Mesenchymal stem cell (in vitro differentiated cells and primary cell): ENCODE results near the gene IL1R1.

Experiments
- DNase-seq: peaks from one replicate; pipeline ENCODE4 v3.0.0-alpha.2; 2013
- H2AFZ ChIP-seq: one replicate; pipeline ENCODE4 v1.6.1; 2013; ENCODE audit warnings: low read depth, mild to moderate bottlenecking, control low read depth, inconsistent platforms, low read length, moderate library complexity
- H2AK5ac ChIP-seq: 2 replicates; pipeline ENCODE4 v1.6.1; 2013; ENCODE audit warnings: low read length, moderate library complexity, mild to moderate bottlenecking, inconsistent platforms; ENCODE audit not compliant: severe bottlenecking
- H2BK120ac ChIP-seq: one replicate; pipeline ENCODE4 v1.6.1; 2013; ENCODE audit warnings: low read depth, mild to moderate bottlenecking, inconsistent platforms, low read length, moderate library complexity
- H2BK12ac ChIP-seq, 2 experiments: one replicate each; pipeline ENCODE4 v1.6.1; 2013; ENCODE audit warnings: inconsistent platforms in 2 of 2, low read length in 2 of 2, mild to moderate bottlenecking in 2 of 2, moderate library complexity in 2 of 2, control low read depth in 1 of 2
- H2BK15ac ChIP-seq: one replicate; pipeline ENCODE4 v1.6.1; 2013; ENCODE audit warnings: mild to moderate bottlenecking, low read depth, inconsistent platforms; ENCODE audit not compliant: poor library complexity, severe bottlenecking
- H2BK5ac ChIP-seq: 2 replicates; pipeline ENCODE4 v1.6.1; 2013; ENCODE audit warnings: low read depth, mild to moderate bottlenecking, low read length, control low read depth, inconsistent platforms; ENCODE audit not compliant: poor library complexity, severe bottlenecking
- H3K14ac ChIP-seq, 2 experiments: one replicate each; pipeline ENCODE4 v1.6.1; 2013; ENCODE audit warnings: inconsistent platforms in 2 of 2, low read length in 2 of 2, control low read depth in 1 of 2, mild to moderate bottlenecking in 1 of 2, moderate library complexity in 1 of 2
- H3K18ac ChIP-seq, 2 experiments: one replicate each; pipeline ENCODE4 v1.6.1; 2013; ENCODE audit warnings: inconsistent platforms in 2 of 2, low read length in 2 of 2, control low read depth in 1 of 2, low read depth in 1 of 2, mild to moderate bottlenecking in 1 of 2
- H3K23ac ChIP-seq, 2 experiments: one replicate each; pipeline ENCODE4 v1.6.1; 2013; ENCODE audit warnings: inconsistent platforms in 2 of 2, low read length in 2 of 2, mild to moderate bottlenecking in 2 of 2, moderate library complexity in 2 of 2, control low read depth in 1 of 2
- H3K27ac ChIP-seq: 2 replicates; pipeline ENCODE4 v1.5.1; 2013; ENCODE audit warnings: mild to moderate bottlenecking, moderate library complexity, low read length, control low read depth, inconsistent platforms; ENCODE audit not compliant: poor library complexity, severe bottlenecking
- H3K27me3 ChIP-seq, 2 experiments: 2 replicates each; pipeline versions ENCODE4 v1.6.1 to v1.7.0; 2013; ENCODE audit warnings: low read length in 2 of 2, mild to moderate bottlenecking in 2 of 2, moderate library complexity in 2 of 2, control low read depth in 1 of 2, inconsistent platforms in 1 of 2; ENCODE audit not compliant: control insufficient read depth in 1 of 2, insufficient read depth in 1 of 2
- H3K36me3 ChIP-seq, 2 experiments: 2 replicates each; pipeline versions ENCODE4 v1.6.1 to v1.7.0; 2013; ENCODE audit warnings: low read length in 2 of 2, control low read depth in 1 of 2, inconsistent platforms in 1 of 2, low read depth in 1 of 2, mild to moderate bottlenecking in 1 of 2; ENCODE audit not compliant: insufficient read depth in 2 of 2, control insufficient read depth in 1 of 2
- H3K4ac ChIP-seq, 2 experiments: one replicate each; pipeline ENCODE4 v1.6.1; 2013; ENCODE audit warnings: inconsistent platforms in 2 of 2, low read length in 2 of 2, mild to moderate bottlenecking in 2 of 2, moderate library complexity in 2 of 2, control low read depth in 1 of 2, low read depth in 1 of 2
- H3K4me1 ChIP-seq: 2 replicates; pipeline ENCODE4 v1.6.1; 2013; ENCODE audit warnings: low read depth, low read length, control low read depth; ENCODE audit not compliant: control insufficient read depth, insufficient read depth
- H3K4me2 ChIP-seq: 2 replicates; pipeline ENCODE4 v1.6.1; 2013; ENCODE audit warnings: low read length, mild to moderate bottlenecking, inconsistent platforms; ENCODE audit not compliant: poor library complexity, severe bottlenecking
- H3K4me3 ChIP-seq, 2 experiments: 2 replicates each; pipeline versions ENCODE4 v1.5.1 to v1.7.0; 2013; ENCODE audit warnings: low read length in 2 of 2, mild to moderate bottlenecking in 2 of 2, control low read depth in 1 of 2, low read depth in 1 of 2; ENCODE audit not compliant: insufficient read depth in 1 of 2
- H3K79me1 ChIP-seq: replicated peaks from 2 replicates; pipeline ENCODE4 v1.6.1; 2013; ENCODE audit warnings: mild to moderate bottlenecking, control low read depth, low read length, inconsistent platforms; ENCODE audit not compliant: poor library complexity, severe bottlenecking
- H3K9ac ChIP-seq: 2 replicates; pipeline ENCODE4 v1.7.0; 2013; ENCODE audit warnings: mild to moderate bottlenecking, low read length, moderate library complexity
- H3K9me3 ChIP-seq: 2 replicates; pipeline ENCODE4 v1.7.0; 2013; ENCODE audit warnings: mild to moderate bottlenecking, low read length; ENCODE audit not compliant: control insufficient read depth
- H4K8ac ChIP-seq: one replicate; pipeline ENCODE4 v1.6.1; 2013; ENCODE audit warnings: inconsistent platforms, mild to moderate bottlenecking, low read length, moderate library complexity
- H4K91ac ChIP-seq: one replicate; pipeline ENCODE4 v1.6.1; 2013; ENCODE audit warnings: mild to moderate bottlenecking, low read length, inconsistent platforms
- WGBS: methylation state at CpG from one replicate; pipeline ENCODE4 v1.1.7; 2013; ENCODE audit warnings: mixed read lengths; 5-methylcytosine and 5-hydroxymethylcytosine counted together

The IL1R1 gene

GRCh38 chr2:102154946-102155702, 12.6 kb downstream of the IL1R1 start:
- Histone ChIP-seq H2AFZ (no peak overlapping the region), H2BK15ac (no peak overlapping the region), H4K91ac (peak overlapping the region; percentile 29), H2BK12ac (peak overlapping the region; percentile 23 to 37), H3K79me1 (peaks cover 13% of the 10 kb centered on the region), H3K23ac (no peak overlapping the region), H3K4me2 (no peak overlapping the region), H3K18ac (peak overlapping the region; percentile 70 to 72), H3K27me3 (no peaks in the 10 kb centered on the region), H2BK5ac (no peak overlapping the region), H3K4me3 (peak overlapping the region in 1 of 2 experiments; percentile 13), H3K4me1 (peaks cover 3% of the 10 kb centered on the region), H3K27ac (no peak overlapping the region), H4K8ac (peak overlapping the region; percentile 79), H3K9me3 (no peaks in the 10 kb centered on the region), H3K14ac (no peak overlapping the region), H2AK5ac (no peak overlapping the region), H3K36me3 (peaks cover 17 to 96% of the 10 kb centered on the region in 2 experiments), H3K9ac (peak overlapping the region; percentile 77), H3K4ac (peak overlapping the region; percentile 42 to 75), H2BK120ac (no peak overlapping the region)
- DNase-seq: no peak
- 88% methylated on average over 7 of the region's 7 CpGs for WGBS

- peak overlapping the region; percentile 23 to 37 for H2BK12ac ChIP-seq
- H2AK5ac ChIP-seq: no peak overlapping the region
- H3K27ac ChIP-seq: no peak overlapping the region
- H2BK120ac ChIP-seq: no peak overlapping the region
- peak overlapping the region; percentile 29 for H4K91ac ChIP-seq
- WGBS: 80% methylated on average over 2 of the region's 6 CpGs
- H3K4ac ChIP-seq: peak overlapping the region; percentile 42 to 75
- H3K79me1 ChIP-seq: peaks cover 11% of the 10 kb centered on the region
- no peak overlapping the region for H2AFZ ChIP-seq
- H3K23ac ChIP-seq: no peak overlapping the region
- H4K8ac ChIP-seq: no peak overlapping the region
- H3K9me3 ChIP-seq: no peaks in the 10 kb centered on the region
- peak overlapping the region; percentile 77 for H3K9ac ChIP-seq
- peaks cover 17 to 96% of the 10 kb centered on the region in 2 experiments for H3K36me3 ChIP-seq
- no peak overlapping the region for H3K4me2 ChIP-seq
- no peaks in the 10 kb centered on the region for H3K4me1 ChIP-seq
- no peak overlapping the region for H3K4me3 ChIP-seq
- H3K27me3 ChIP-seq: no peaks in the 10 kb centered on the region
- DNase-seq: peak; percentile 93
- H3K18ac ChIP-seq: peak overlapping the region; percentile 70 to 72
- H2BK5ac ChIP-seq: no peak overlapping the region
- no peak overlapping the region for H2BK15ac ChIP-seq
- no peak overlapping the region for H3K14ac ChIP-seq
Observed at GRCh38 chr2:102155703-102156515, 13.4 kb downstream of the IL1R1 start.

- H2AFZ ChIP-seq: no peak overlapping the region
- H2BK15ac ChIP-seq: no peak overlapping the region
- H3K9me3 ChIP-seq: no peaks in the 10 kb centered on the region
- no peak overlapping the region for H3K4me2 ChIP-seq
- H3K18ac ChIP-seq: no peak overlapping the region
- no peak overlapping the region for H3K14ac ChIP-seq
- H4K91ac ChIP-seq: no peak overlapping the region
- no peak overlapping the region for H2BK12ac ChIP-seq
- peaks cover 1% of the 10 kb centered on the region for H3K79me1 ChIP-seq
- H4K8ac ChIP-seq: no peak overlapping the region
- H3K9ac ChIP-seq: no peak overlapping the region
- H3K23ac ChIP-seq: no peak overlapping the region
- no peak overlapping the region for H3K4ac ChIP-seq
- H3K4me1 ChIP-seq: no peaks in the 10 kb centered on the region
- H3K27me3 ChIP-seq: no peaks in the 10 kb centered on the region
- no peak overlapping the region for H3K4me3 ChIP-seq
- H3K36me3 ChIP-seq: peaks cover 17 to 95% of the 10 kb centered on the region in 2 experiments
- no peak for DNase-seq
- no peak overlapping the region for H2BK5ac ChIP-seq
- no peak overlapping the region for H2BK120ac ChIP-seq
- no peak overlapping the region for H3K27ac ChIP-seq
- H2AK5ac ChIP-seq: no peak overlapping the region
Observed at GRCh38 chr2:102158011-102158755, 15.6 kb downstream of the IL1R1 start.
